Skin of body (tissue), 2 donors: ENCODE data around the gene DNLZ. TPM values are rescaled to one million over a fixed set of nuclear protein-coding genes. Genes with fewer than 3 reads are reported as not detected.
"Not testable (repeated sequence)": the region's sequence is repeated elsewhere in the genome, so short reads cannot be mapped to it uniquely, and the experiment has no call there.

Experiments
- DNase-seq: peaks from one replicate; lab custom pipeline; 2025; lab: John Stamatoyannopoulos, UW
- total RNA-seq: library from RNA; depleted of rRNA; stranded (reverse); fragments of >200 nt; gene quantifications from one replicate; pipeline ENCODE4 v1.2.3, GENCODE V29; 2014

Gene DNLZ
- total RNA-seq, 1 donor from 2014 or later: 5.1 TPM

DNA sequence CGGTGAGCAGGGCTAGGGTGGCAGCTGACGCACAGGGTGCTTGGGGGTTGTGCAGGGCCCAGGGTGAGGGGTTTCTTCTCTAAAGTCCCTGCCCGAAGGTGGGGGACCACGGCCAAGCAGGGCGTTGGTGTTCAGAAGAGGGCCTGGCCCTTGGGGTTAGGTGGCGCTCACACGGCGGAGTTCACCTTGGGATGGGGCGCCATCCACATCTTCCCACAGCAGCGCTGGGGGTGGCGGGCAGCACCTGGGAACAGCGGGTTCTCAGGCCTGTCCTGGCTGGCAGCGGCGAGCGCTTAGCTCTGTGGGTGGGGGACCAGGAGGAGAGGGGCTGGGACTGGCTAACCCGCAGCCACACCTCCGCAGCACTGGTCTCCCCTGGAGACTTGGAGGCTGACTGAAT lies 30.1 kb downstream of the DNLZ start:
- DNase-seq: no peak

GRCh38 chr9:136333045-136333444 lies 30.5 kb downstream of the DNLZ start:
- DNase-seq: no peak

- no peak for DNase-seq
Measured at GRCh38 chr9:136332482-136332983, 31.0 kb downstream of the DNLZ start.

GRCh38 chr9:136331556-136332481 lies 31.7 kb downstream of the DNLZ start:
- no peak for DNase-seq

DNA sequence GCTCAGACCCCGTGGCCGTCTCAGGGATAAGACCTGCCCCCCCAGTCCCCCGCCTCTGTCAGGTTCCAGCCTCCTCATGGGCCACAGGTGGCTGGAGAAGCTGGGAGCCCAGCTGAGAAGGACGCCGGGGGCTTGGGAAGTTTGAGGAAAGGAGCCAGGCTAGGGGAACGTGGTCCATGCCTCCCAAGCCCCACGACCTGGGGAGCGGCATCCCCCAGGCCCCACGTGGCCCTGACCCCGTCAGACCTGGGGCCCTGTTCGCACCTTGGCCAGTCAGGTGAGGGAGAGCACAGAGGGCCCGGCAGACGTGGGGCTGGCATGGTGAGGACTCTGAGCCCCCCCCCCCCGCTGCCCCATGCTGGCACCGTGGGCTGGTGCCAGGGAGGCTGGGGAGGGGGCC lies 32.5 kb downstream of the DNLZ start:
- DNase-seq: no peak

DNA sequence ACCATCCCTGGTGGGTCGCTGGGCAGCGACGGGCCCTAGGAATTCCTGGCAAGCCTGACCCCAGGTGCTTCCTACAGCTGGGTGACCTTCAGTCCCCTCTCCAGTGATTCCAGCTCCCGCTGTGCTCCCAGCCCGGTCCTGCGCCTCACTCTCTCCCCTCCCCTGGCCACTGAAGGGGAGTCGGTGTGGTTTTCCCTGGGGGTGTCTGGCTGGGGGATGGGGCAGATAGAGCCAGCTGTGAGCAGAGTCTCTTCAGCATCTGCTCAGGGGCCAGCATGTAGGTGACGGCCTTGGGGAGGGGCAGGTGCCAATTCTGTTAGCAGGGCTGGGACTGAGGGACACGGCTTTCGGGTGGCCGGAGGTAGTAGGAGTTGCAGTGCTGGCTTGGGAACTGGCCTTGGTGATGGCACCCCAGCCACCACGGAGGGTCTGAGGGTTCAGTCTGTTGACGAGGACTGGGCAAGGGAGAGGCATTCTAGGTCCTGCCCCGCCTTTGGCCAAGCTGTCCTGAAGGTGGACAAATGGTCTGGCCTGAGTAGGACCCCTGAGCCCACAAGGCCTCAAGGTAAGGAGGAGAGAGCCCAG lies 33.0 kb downstream of the DNLZ start:
- no peak for DNase-seq

GRCh38 chr9:136329636-136330405 lies 33.7 kb downstream of the DNLZ start:
- no peak for DNase-seq

DNA sequence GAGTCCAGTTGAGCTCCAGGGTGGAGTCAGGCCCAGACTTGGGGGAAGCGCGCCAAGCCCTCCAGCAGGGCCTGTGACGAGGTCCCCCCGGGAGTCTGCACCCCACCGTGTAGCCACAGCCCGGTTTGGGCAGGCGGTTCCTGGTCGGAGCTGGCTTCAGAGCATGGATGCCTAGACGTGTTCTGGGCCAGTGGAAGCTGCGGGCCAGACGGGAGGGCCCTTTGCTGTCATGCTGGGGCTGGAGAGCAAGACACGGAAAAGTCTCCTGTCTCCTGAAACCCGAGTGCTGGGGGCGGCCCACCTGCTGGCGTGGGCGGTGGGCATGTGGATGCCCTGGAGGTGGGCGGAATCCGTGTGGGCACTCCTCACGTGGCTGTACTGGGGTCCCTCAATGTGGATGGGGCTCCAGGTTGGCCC lies 34.3 kb downstream of the DNLZ start:
- DNase-seq: no peak

GRCh38 chr9:136328622-136329041 lies 34.9 kb downstream of the DNLZ start:
- peak; percentile 35 for DNase-seq

DNA sequence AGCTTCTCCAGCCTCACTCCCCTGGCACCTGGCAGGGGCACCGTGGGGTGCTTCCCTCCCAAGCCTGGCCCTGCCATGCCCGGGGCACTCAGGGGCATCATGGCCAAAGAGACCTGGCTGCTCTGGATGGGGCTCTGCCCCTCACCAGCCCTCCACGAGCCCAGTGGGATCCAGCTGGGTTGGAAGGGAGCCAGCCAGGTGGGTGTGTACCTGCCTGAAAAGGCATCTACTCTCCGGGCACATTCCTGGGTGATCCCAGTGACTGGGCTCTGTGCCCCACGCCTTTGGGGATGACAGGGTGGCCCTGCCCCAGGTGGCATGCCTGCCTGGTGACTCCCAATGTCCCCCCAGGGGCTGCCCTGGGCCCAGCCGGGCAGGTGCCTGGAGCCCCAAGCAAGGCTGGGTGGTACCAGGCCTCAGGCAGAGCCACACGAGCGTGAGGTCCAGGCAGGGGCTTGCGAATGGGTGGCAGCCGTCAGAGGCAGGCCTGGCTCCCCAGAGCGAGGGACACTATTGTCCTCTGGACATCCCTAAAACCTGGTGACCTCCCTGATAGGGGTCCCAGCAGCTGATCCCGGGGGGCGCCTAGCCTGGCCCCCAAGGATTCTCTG lies 35.4 kb downstream of the DNLZ start:
- DNase-seq: no peak

DNA sequence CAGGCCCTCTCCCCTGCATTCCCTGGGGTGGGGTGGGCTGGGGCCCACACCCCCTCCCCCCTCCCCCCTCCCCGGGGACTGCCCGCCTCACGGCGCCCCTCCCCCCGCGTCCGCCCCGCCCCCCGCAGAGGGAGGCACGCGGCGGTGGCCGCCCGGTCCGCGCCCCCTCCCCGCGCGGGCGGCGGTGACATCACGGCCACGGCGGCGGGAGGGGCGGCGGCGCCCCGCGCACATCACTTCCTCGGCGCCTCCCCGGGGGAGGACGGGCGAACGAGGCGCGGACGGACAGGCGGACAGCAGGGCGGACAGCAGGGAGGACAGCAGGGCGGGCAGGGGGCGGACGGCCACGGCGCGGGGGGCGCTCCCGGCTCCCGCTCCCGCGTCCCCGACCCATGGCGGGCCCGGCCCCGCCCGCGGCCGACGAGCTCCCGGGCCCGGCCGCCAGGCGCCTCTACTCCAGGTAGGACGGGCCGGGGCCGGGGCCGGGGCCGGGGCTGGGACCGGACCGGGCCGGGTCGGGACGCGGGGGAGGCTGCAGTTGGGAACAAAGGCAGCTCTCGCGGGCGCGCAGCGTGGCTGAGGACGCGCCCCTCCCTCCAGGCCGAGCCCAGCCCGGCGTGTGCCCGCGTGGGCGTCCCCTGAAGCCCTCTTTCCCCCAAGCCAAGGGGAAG lies 36.1 kb downstream of the DNLZ start, which contains the start of gene GPSM1:
Gene GPSM1 (plus strand): TSS at position 236 of the 671 bp plus-strand sequence. CDS start 157 bp downstream, at position 393.
- peak; percentile 35 for DNase-seq

GRCh38 chr9:136326761-136327303 lies 36.7 kb downstream of the DNLZ start:
- no peak for DNase-seq

GRCh38 chr9:136326061-136326760 lies 37.3 kb downstream of the DNLZ start:
- DNase-seq: peak; percentile 69

- no peak for DNase-seq
Measured at GRCh38 chr9:136325358-136325757, 38.2 kb downstream of the DNLZ start.

DNA sequence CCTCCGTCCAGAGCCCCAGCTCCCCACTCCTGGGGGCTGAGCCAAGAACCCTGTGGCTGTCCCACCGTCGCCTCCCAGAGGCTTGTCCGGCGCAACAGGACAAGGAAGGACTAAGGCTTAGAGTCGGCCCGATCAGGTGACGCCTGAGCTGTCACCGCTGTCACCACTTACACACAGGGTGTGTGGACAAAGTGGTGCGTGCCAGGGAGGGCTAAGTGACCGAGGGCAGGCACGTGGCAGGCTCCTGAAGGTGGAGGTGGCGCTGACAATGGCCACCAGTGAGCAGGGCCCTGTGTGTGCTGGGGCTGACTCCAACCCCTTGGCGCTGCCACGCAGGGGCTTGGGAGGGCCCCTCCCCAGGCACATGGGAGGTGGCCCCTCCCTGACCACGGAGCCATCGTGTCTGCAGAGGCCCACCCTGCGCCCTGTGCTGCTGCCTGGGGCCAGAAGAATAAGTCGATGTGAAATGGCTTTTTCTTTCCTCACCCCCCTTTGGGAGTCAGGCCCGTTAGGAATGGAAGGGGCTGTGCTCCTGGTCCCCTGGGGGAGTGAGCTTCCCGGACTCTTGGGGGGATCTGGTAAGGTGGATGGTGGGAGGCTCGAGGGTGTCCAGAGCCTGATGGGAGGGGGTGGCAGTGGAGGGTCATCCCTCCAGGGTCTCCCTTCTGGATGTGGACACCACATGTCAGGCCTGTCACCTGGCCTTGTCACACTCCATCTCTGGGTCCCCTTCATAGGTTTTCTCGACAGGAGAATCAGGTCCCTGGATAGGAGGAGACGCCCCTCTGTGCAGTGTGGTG lies 38.8 kb downstream of the DNLZ start:
- DNase-seq: no peak

DNA sequence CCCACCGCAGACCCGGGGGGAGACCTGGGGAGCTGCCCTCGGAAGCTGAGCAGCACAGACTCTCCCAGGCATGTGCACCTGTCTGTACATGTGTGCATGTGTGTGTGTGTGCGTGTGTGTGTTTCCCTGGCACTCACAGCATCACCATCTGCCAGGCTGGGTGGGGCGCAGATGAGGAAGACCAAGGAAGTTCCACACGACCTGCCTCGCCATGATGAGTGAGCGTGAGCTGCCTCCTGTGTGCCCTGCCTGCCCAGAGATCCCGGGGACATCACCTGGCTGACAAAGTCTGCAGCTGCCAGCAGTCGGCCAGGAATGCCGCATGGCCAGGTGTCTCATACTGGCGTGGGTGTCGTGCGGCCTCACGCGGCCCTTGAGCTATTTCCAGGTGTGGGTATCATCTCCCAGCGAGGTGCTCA lies 40.2 kb downstream of the DNLZ start:
- DNase-seq: no peak

- no peak for DNase-seq
Measured at GRCh38 chr9:136322756-136323330, 40.7 kb downstream of the DNLZ start.

- DNase-seq: no peak
Measured at GRCh38 chr9:136321561-136321960, 42.0 kb downstream of the DNLZ start.

GRCh38 chr9:136320972-136321371 lies 42.6 kb downstream of the DNLZ start:
- DNase-seq: not testable (repeated sequence)
